GM19193 (cell line): Measurements from ENCODE around the gene SRD5A2.

ENCODE experiments used
- POLR2A ChIP-seq: IDR thresholded peaks from 4 replicates; pipeline ENCODE4 v1.6.1; 2011; ENCODE audit not compliant: insufficient read depth, insufficient read length; ENCODE audit errors: extremely low read depth

SRD5A2 gene, protein sequence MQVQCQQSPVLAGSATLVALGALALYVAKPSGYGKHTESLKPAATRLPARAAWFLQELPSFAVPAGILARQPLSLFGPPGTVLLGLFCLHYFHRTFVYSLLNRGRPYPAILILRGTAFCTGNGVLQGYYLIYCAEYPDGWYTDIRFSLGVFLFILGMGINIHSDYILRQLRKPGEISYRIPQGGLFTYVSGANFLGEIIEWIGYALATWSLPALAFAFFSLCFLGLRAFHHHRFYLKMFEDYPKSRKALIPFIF

GRCh38 chr2:31580321-31581117 lies at the start of gene SRD5A2:
SRD5A2 (minus strand) TSS chr2:31580938; CDS start chr2:31580900, 38 bp downstream.
- TF ChIP-seq POLR2A = no peak

DNA sequence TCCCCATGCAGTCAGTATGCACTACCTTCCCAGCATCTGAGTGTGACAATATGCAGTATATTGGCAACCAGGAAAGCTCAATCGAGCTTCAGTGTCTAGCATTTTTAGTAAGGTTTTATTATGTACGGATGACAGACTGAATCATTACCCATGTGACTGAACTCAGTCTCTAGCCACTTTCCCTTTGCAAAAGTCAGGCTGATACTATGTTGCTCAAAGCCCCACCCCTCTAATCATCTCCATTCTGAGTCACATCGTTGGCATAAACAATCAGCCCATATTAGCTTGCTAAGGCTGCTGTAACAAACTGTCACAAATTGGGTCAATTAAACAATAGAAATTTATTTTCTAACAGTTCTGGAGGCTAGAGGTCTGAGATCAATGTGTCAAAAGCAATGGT lies 25.8 kb upstream of the SRD5A2 start:
- no peak for TF ChIP-seq POLR2A

DNA sequence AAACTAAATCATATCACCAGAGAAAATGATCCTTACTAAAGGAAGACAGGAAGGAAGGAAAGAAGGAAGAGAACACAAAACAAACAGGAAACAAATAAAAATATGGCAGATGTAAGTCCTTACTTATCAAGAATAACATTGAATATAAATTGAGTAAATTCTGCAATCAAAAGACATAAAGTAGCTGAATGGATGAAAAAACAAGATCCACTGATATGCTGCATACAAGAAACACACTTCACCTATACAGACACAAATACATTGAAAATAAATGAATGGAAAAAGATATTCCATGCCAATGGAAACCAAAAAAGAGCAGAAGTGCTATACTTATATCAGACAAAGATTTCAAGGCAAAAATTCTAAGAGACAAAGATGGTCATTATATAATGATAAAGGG lies 18.0 kb upstream of the SRD5A2 start:
- no peak for TF ChIP-seq POLR2A

GRCh38 chr2:31586230-31586629 lies 5.5 kb upstream of the SRD5A2 start:
- no peak for TF ChIP-seq POLR2A

GRCh38 chr2:31581124-31581795 lies 522 bp upstream of the SRD5A2 start:
- no peak for TF ChIP-seq POLR2A

DNA sequence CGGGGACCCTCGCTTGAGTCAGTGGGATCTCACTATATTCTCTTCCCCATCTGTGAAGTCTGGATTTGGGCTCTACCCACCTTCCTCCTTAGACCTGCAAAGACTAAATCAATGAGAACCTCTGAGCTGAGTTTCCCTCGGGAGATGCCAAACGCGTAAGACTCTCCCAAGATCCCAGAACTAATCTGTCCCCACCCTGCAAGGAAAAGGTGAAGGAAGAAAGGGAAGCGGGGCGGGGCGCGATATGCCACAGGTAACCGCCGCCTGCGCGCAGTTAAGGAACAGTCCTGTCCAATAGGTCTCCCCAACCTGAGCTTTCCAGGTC lies 780 bp downstream of the SRD5A2 start:
- no peak for TF ChIP-seq POLR2A

DNA sequence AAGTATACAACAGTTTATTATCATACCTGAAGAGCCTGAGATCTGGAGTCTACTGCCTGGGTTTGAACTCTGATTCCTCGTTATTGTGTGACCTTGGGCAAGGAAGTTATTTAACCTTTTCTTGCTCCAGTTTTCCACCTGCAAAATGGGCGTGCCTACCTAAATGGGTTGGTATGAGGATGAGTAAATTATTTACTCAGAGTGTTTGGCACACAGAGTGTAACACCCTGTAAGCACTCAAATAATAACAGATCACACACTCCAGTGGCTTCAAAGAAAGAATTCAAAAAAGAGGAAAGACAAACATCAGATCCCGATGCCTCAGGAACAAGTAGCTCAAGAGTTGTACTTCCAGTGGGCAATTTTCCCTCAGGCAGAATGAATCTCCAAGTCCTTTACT lies 2.4 kb downstream of the SRD5A2 start:
- no peak for TF ChIP-seq POLR2A

- TF ChIP-seq POLR2A = no peak
Observed at GRCh38 chr2:31577143-31577542, 3.6 kb downstream of the SRD5A2 start.

GRCh38 chr2:31568585-31569201 lies 12.0 kb downstream of the SRD5A2 start:
- no peak for TF ChIP-seq POLR2A

DNA sequence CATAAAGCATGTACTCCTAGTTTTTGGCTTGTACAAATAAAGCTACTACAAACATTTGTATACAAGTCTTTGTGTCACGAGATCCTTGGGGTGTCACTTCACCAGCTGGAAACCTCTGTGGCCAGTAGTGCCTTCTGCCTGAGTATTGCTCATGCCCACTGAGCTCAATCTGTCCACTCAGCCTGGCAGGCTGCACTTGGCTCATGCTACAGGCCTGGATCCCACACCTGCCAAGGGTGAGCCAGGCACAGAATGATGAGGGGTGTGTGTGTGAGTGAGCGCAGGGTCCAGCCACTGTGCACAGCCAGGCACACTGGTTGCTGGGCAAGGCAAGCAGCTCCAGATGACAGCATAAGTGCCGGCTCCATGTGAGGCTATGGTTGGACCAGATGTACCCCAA lies 13.1 kb downstream of the SRD5A2 start:
- no peak for TF ChIP-seq POLR2A

DNA sequence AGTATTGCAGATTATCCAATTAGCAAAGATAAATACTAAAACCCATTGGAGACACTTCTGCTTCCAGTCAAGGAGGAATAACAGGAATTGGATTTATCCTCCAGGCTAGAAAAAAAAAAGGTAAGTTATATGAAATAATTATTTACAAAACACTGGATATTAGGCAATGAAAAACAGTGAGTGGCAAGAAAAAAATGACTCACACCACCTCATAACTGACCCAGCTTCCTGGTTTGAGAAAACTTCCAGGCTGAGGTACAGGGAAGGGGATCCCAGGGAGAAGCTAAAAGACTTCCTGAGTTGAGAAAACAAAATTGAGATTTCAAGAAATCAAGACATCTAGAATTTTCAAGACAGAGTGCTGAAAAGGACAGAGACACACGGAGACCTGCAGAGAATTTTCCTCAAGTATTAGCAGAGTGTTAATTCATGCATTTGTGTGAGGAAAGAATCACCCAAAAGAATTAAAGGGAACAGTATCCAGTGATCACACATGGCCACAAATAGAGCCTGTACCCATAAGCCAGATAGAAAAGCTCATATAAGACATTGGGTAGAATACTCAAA lies 17.4 kb downstream of the SRD5A2 start:
- TF ChIP-seq POLR2A = no peak

DNA sequence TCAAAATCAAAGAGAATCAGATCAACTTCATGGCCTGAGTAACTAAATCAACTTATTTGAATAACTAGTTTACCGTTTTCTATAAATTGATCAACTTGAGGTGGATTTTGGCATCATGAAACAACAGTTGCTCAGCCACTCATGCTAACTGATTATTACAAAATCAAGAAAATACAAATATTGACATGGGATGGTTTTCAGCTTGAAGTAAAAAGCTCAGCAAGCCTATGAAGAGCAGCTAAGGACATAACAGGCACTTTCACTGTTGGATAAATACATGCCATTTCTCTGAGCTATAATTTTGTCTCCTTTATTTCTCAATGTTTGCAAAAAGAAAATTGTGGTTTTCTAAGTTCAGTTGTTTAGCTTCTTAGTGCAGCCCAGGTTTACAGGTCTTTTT lies 18.9 kb downstream of the SRD5A2 start:
- no peak for TF ChIP-seq POLR2A

DNA sequence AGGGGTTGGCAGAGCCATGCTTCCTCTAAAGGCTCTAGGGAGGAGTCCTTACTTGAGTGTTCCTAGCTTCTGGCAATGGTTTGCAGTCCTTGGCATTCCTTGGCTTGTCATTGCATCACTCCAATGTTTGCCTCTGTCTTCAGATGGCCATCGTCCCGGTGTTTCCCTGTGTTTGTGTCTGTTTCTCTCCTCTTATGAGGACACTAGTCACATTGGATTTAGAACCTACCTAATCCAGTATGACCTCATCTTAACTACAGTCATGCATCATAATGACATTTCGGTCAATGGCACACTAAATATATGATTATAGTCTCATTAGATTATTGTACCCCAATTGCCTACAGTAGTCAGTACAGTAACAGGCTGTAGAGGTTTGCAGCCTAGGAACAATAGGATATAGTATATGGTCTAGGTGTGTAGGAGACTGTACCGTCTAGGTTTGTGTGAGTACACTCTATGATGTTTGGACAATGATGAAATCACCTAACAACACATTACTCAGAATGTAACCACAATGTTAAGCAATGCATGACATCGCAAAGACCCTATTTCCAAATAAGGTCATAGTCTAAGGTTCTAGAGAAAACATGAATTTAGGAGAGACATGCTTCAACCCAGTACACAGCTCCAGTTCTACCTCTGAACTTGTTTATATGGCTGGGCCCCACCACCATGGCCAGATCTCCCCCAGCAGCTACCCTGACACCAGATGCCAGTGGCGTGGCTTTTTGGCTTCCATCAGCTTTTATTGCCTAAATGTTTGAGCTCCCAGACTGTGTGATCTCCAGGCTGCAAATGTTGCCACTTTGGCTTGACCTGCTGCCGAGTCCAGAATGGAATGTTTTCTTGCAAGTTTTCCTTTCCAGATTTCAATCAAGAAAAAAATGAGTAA lies 22.1 kb downstream of the SRD5A2 start:
- no peak for TF ChIP-seq POLR2A

DNA sequence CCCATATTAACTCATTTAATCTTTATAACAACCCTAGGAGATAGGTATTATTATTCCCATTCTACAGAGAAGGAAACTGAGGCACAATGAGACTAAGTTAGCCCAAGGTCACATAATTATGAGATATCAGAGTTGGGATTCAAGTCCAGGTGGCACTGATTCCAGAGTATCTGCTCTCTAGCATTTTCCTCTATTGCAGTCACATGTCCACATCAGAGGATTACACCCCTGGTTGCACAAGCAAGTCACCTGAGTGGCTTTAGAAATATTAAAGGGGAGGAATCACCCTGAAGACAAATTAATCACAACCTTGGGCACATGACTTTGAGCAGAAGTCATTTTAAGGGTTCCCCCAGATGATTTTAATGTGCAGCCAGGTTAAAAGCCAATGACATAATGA lies 23.8 kb downstream of the SRD5A2 start:
- no peak for TF ChIP-seq POLR2A
